Measurements from ENCODE around the gene PRMT2.
"Not testable (repeated sequence)": the region's sequence is repeated elsewhere in the genome, so short reads cannot be mapped to it uniquely, and the experiment has no call there.

The PRMT2 gene

DNA sequence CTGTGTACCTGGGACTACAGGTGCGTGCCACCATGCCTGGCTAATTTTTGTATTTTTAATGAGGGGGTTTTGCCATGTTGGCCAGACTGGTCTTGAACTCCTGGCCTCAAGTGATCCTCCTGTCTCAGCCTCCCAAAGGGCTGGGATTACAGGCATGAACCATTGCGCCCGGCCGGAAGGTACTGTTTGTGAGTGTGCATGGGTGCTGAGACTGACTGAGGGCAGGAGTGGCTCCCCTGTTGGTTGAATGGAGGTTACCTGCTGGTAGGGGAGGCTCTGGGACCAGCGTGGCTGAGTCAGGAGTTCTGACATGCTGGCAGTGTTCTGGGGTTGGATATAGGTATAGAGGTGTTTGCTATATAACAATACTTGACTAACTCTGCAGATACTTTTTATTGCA is 10.4 kb downstream of the PRMT2 start:
- no peak for DNase-seq

- no peak for DNase-seq
Measured at GRCh38 chr21:46646541-46647154, 11.2 kb downstream of the PRMT2 start.

DNA sequence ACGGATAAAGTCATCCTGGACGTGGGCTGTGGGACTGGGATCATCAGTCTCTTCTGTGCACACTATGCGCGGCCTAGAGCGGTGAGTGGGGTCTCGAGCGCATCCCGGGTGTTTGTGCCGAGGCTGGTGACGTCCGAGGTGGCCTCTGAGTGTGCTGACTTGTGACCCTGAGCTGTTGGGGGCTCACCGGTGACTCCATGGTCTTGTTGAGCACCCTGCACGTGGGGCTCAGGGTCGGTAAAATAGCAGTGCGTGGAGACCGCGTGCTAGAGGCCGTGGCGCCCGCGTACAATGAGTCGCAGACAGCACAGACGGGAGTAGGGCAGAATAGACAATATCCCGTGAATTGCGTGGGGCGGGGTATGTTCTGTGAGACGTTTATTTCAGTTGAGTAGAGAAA is 13.1 kb downstream of the PRMT2 start:
- DNase-seq, result no peak

DNA sequence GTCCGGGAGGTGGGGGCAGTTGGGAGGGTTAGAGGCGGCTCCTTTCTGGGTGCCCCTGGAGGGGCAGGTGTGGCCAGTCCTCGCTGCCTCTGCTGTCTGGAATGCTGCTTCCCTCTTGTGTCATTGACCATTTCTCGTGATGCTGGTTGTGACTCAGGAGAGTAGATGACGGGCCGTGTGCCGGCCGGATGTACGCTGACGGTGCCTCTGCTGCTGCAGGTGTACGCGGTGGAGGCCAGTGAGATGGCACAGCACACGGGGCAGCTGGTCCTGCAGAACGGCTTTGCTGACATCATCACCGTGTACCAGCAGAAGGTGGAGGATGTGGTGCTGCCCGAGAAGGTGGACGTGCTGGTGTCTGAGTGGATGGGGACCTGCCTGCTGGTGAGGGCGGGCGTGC is 13.9 kb downstream of the PRMT2 start:
- DNase-seq, result no peak

DNA sequence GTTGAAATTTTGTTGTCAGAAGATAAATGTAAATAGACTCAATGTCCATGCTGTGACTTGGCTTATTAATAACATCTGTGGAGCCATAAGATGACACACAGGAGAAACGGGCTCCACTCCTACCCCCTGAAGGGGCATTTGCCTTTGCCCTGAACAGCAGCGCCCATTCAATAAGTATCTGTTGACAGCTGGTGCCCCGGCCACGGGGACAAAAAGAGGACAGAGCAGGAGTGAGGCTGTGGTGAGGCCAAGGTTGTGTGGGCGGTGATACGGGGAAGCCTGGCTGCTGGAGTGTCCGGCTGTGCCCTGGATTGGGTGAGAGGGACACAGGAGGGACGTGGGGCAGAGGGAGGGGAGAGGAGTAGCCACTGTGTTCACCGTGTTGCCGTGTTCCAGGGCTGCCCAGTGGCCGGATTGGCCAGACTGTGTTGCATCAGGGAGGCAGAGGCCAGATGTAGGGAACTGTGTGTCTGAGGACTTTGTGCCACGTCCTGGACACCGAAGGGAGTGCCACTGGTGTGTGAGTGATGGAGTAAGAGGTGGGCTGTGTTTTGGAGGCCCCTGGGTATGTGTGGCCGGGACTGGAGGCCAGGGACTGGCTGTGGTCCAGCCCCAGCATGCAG is 15.1 kb downstream of the PRMT2 start:
- DNase-seq, result no peak

GRCh38 chr21:46651121-46651520 is 15.6 kb downstream of the PRMT2 start:
- no peak for DNase-seq

- DNase-seq, result no peak
Measured at GRCh38 chr21:46655230-46655629, 19.8 kb downstream of the PRMT2 start.

GRCh38 chr21:46656820-46657219 is 21.3 kb downstream of the PRMT2 start:
- DNase-seq, result no peak

DNA sequence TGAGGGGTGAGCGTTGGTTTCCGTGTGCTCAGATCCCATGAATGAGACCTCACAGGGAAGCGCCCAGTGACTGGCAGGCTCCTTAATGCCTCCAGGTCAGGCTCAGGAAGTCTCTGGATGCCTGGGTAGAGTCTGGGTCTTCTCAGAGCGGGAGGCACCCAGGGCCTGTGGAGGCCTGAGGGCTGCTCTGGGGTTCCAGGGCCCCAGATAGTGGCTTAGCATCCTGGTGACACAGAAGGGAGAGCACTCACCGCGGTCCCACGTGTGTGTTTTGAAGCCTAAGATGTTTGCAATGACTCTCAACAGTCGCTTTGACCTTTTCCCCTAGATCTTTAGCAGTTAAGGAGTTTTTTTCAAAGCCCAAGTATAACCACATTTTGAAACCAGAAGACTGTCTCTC is 25.0 kb downstream of the PRMT2 start:
- no peak for DNase-seq

DNA sequence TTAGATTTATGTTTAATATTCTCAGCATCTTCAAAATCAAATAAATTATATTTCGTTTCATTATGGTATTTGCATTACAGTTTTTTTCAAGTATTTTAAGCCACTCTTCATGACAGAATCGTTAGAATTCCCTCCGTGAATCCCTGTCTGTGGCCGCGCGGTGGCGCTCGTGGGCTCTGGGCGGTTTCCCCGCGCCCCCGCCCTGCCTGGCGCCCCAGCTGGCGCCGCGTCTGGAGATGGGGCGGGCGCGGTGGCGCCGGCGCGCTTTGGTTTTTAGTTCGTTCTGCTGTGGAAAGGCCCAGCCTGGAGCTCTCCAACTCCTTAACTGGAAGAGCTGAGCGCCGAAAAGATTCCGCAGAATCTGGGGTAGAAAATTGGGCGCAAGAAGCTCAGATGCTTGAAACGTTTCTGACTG is 25.7 kb downstream of the PRMT2 start:
- peak; percentile 39 to 50 for DNase-seq

GRCh38 chr21:46661642-46662366 is 26.3 kb downstream of the PRMT2 start:
- no peak for DNase-seq

DNA sequence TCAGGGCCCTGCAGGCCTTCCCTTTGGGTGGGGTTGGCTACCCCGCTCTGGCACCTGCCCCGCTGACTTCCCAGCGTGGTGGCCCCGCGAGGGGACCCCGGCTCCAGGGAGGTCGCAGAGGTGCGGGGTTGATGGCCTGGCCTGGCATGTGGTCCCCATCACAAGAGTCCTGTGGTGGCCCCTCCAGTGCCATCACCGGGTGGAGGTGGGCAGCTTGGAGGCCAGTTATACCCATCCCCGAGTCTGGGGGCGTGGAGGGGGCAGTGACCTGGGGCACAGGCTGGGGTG is 26.8 kb downstream of the PRMT2 start:
- no peak for DNase-seq

- no peak for DNase-seq
Measured at GRCh38 chr21:46662765-46663500, 27.5 kb downstream of the PRMT2 start.

GRCh38 chr21:46663754-46664153 is 28.3 kb downstream of the PRMT2 start:
- no peak for DNase-seq

GRCh38 chr21:46664316-46664995 is 29.0 kb downstream of the PRMT2 start:
- DNase-seq, result no peak

DNA sequence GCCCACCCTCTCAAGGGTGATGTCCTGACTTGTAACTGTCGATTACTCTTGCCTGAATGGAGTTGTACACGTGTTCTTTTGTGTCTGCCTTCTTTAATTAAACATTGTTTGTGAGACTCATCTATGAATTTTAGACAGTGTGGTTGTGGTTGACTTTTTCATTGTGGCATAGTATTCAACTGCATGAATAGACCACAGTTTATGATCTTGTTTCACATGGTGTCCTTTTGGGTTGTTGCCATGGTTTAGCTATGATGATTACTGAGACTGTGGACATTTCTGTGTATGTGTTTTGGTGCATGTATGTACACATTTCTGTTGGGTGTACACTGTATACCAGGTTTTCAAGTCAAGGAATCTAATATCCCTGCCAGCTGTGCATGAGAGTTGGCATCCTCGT is 30.1 kb downstream of the PRMT2 start:
- no peak for DNase-seq

GRCh38 chr21:46666941-46667740 is 31.7 kb downstream of the PRMT2 start:
- DNase-seq, result no peak

GRCh38 chr21:46667741-46668380 is 32.4 kb downstream of the PRMT2 start:
- no peak for DNase-seq

GRCh38 chr21:46668381-46668780 is 32.9 kb downstream of the PRMT2 start:
- no peak for DNase-seq

DNA sequence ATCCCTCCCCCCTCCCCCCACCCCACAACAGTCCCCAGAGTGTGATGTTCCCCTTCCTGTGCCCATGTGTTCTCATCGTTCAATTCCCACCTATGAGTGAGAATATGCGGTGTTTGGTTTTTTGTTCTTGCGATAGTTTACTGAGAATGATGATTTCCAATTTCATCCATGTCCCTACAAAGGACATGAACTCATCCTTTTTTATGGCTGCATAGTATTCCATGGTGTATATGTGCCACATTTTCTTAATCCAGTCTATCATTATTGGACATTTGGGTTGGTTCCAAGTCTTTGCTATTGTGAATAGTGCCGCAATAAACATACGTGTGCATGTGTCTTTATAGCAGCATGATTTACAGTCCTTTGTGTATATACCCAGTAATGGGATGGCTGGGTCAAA is 33.4 kb downstream of the PRMT2 start:
- not testable (repeated sequence) for DNase-seq

DNA sequence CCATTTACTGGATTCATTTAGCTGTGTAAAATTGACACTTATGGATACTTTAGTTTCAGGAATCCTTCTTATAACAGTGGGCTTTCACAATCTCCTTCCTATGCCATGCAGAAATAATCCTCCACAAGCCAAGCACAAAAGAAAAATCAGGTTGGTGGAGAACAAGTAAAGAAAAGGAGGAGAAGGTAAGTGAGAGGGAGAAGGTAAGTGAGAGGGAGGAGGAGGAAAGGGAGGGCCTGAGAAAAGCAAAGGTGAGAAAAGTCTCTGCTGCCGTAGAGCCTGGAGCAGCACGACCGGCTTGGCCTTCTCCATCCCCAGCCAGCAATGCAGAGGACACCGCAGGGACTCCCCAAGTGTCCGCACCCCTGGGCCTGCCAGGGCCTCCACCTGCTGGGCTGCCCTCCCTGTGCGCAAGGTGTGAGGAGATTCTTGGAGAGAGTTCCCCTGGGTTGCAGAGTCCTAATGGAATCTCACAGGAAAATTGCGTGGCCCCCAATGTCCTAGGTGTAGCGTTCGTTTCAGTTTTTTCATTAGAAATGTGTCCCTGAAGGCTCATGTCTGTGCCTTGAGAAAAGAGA is 39.0 kb downstream of the PRMT2 start:
- DNase-seq, result no peak
